Measurements from ENCODE around the gene ABCA3.
A peak's percentile ranks its signal among the peaks of the same experiment; 100 is the strongest.

Gene ABCA3

DNA sequence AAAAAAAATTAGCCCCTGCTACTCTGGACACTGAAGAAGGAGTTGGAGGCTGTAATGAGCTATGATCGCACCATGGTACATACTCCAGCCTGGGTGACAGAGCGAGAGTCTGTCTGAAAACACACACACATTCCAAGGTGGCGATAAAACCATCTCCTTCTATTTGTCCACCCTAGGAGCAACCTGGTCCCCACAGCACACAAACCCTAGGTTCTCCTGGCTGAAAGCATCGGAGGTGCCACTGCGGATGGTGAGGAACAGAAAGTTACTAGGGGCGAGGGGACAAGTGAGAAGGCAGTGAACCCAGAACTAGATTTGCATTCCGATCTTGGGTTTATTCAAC lies 87.8 kb downstream of the ABCA3 start:
- no peak overlapping the region for H3K4me3 ChIP-seq (replicated peaks; ENCODE audit: low read depth, low read length)
- no peak for DNase-seq (ENCODE audit: low read depth)
- TF ChIP-seq, protein P1, sequence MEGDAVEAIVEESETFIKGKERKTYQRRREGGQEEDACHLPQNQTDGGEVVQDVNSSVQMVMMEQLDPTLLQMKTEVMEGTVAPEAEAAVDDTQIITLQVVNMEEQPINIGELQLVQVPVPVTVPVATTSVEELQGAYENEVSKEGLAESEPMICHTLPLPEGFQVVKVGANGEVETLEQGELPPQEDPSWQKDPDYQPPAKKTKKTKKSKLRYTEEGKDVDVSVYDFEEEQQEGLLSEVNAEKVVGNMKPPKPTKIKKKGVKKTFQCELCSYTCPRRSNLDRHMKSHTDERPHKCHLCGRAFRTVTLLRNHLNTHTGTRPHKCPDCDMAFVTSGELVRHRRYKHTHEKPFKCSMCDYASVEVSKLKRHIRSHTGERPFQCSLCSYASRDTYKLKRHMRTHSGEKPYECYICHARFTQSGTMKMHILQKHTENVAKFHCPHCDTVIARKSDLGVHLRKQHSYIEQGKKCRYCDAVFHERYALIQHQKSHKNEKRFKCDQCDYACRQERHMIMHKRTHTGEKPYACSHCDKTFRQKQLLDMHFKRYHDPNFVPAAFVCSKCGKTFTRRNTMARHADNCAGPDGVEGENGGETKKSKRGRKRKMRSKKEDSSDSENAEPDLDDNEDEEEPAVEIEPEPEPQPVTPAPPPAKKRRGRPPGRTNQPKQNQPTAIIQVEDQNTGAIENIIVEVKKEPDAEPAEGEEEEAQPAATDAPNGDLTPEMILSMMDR (IDR thresholded peaks at IDR 0.05; ENCODE audit: low read length, missing control alignments): no peak

DNA sequence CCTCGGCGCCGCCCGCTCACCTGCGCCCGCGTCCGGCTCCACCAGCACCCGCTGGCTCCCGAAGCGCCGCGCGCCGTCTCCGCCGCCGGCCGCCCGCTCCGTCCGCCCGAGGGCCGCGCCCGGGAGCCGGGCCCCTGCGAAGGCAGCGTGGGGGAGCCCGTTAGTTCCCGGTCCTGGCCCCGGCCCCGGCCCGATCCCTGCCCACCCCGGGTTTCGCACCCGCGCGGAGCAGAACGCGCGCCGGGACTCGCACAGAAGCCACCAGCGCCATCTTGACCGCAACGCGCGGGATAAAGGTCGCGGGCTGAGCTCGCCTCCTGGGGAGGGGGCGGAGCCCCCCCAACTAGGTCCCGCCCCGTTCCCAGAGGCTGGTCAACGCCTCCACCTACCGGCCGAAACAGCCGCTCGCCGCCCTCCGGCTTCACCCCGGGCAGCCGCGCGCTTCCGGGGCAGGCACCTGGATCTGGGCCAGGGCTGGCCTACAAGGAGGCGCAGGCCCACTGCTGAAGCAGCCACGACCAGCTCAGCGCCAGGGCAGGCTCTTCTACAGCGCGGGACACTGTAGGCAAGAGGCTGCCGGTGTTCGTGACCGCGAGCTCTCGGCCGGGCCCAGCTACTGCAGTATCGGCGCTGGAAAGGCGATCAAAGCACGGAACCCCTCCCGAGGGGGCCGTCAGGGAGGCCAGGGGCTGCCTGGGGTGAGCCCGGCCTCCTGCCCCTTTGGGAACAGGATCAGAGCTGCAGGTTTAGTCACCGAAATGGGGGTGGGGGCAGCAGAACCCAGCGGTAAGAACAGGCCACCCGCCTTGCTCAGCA lies 89.0 kb downstream of the ABCA3 start, which contains the start of gene ECI1:
TSS of gene ECI1 (minus strand) at position 292 of the 816 bp plus-strand sequence. CDS start at position 271, 21 bp downstream.
- TF ChIP-seq, protein P1 (IDR thresholded peaks at IDR 0.05; ENCODE audit: low read length, missing control alignments): peak; percentile 51
- peak; percentile 96 for DNase-seq (ENCODE audit: low read depth)
- H3K4me3 ChIP-seq (replicated peaks; ENCODE audit: low read depth, low read length): peak within 1 kb of the TSS; percentile 68

DNA sequence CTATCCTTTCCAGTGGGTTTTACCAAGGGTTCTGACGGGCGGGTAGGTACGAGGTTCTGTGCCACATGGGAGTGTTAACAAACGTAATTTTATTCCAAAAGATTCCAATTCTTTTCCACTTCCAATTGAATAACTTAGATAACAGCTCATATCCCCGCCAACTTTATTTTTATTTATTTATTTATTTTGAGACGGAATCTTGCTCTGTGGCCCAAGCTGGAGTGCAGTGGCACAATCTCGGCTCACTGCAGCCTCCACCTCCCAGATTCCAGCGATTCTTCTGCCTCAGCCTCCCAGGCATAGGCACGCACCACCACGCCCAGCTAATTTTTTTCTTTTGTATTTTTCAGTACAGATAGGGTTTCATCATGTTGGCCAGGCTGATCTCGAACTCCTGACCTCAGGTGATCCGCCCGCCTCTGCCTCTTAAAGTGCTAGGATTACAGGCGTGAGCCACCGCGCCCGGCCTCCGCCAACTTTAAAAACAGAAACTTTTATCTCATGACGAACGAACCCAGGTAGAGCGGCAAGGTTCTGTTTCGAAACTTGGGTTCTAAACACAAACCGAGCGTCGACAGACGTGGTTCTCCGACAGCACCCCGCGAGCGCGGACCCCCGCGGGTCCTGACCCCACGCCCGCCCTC lies 89.8 kb downstream of the ABCA3 start:
- DNase-seq (ENCODE audit: low read depth): peak; percentile 25
- TF ChIP-seq, protein P1 (IDR thresholded peaks at IDR 0.05; ENCODE audit: low read length, missing control alignments): no peak
- H3K4me3 ChIP-seq (replicated peaks; ENCODE audit: low read depth, low read length): peak overlapping the region; percentile 68

DNA sequence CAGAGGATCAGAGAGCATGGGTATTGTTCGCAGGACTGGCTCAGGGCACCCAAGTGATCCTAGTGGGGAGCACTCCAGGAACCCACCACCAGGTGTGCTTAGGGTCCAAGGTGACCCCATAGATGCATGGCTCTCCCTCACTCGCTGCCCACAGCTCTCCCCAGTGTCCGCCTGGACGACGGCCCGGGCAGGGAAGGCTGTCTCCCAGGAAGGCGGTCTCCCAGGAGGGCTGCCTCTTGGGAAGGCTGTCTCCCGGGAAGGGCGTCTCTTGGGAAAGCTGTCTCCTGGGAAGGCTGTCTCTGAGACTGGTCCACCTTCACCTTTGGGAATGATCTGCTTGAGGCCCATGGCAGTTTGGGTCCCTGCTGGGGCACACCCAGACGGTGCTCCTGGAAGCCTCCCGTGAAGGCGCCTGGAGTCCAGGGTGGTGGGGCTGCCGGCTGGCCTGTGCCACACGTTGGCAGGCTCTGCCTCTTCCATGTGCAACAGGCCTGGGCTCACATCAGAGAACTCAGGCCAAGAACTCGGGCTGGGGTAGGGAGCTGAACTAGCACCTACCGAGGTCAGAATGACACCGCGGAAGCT lies 94.1 kb downstream of the ABCA3 start:
- TF ChIP-seq, protein P1 (IDR thresholded peaks at IDR 0.05; ENCODE audit: low read length, missing control alignments): no peak
- no peak for DNase-seq (ENCODE audit: low read depth)
- H3K4me3 ChIP-seq (replicated peaks; ENCODE audit: low read depth, low read length): no peak overlapping the region

DNA sequence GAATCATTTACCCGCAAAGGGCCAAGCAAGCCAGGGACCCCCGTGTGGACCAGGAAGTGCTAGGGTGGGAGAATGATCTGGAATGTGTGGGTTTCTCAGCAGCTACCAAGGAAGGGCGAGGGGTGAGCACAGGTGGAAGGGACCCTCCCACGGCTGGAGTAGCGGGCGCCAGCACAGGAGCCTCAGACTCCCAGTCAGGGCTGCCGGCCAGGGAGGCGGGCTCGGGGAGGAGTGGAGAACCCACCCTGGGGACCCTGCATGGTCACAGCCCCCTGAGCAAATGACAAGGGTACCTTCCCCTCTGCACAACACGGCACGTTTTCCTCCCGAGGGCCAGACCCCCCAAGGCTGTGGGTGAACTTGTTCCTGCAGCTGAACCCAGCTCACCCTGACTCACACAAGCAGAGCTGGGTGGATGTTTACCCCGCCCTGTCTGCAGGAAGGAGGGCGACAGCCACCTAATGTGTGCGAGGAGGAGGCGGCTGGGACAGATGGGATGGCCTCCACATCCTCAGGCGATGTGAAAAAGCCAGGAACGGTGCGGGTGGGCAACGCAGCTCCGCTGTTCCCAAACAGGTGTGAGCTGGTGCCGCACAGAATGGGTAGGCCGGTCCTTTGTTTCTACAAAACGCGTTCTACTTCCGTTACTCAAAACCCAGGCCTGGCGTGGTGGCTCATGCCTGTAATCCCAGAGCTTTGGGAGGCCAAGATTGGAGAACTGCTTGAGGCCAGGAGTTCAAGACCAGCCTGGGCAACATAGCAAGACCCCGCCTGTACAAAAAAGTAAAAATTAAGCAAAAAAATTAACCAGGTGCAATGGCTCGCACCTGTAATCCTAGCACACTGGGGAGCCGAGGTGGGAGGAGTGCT lies 95.4 kb downstream of the ABCA3 start:
- no peak overlapping the region for H3K4me3 ChIP-seq (replicated peaks; ENCODE audit: low read depth, low read length)
- TF ChIP-seq, protein P1 (IDR thresholded peaks at IDR 0.05; ENCODE audit: low read length, missing control alignments): no peak
- DNase-seq (ENCODE audit: low read depth): no peak

DNA sequence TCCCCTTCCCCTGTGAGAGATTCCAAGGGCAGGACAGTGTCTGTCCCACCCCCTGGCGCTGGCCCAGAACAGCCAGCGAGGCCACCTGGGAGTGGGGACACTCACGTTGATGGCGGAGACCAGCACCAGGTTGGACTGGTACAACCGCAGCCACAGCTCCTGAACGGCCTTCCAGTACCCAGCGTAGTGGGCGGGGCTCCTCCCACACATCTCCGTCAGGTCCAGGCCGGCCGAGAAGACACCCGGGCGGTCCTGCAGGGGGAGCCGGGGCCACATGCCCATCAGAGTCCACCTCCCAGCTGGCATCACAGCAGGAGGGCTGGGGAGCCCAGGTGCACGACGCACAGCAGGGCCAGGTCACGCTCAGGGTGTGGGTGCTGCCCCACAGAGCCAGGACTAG lies 96.2 kb downstream of the ABCA3 start:
- no peak for DNase-seq (ENCODE audit: low read depth)
- TF ChIP-seq, protein P1 (IDR thresholded peaks at IDR 0.05; ENCODE audit: low read length, missing control alignments): no peak
- no peak overlapping the region for H3K4me3 ChIP-seq (replicated peaks; ENCODE audit: low read depth, low read length)
